ENCODE data around the gene NUTF2.
"Not testable (repeated sequence)": the region's sequence is repeated elsewhere in the genome, so short reads cannot be mapped to it uniquely, and the experiment has no call there.

Gene NUTF2

DNA sequence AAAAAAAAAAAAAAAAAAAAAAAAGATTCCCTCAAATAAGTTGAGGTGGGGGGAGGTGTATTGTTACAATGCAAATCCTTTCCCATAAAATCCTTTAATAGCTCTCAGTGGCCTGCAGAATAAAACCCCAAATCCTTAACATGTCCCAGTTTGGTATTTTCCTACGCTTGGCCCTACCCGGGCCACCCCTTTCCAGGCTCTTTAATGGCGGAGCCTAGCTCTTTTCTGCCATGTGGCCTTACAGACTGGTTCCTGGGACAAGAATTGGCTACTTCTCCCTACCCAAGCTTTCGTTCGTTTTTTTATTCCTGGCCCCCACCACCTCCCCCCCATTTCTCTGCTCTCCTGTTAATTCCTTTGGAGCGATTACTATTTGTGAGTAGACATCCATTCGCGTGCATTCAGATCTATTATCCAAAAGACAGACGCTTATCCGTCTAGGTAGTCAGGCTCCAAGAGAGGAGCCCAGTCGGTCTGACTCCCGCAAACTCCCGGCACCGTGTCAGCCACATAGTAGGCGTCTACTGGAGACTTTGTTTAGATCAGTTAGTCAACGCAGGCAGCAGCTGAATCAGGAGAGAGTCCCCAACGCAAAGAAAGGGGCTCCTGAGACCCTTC is 5.4 kb upstream of the NUTF2 start:
- no peak for DNase-seq

DNA sequence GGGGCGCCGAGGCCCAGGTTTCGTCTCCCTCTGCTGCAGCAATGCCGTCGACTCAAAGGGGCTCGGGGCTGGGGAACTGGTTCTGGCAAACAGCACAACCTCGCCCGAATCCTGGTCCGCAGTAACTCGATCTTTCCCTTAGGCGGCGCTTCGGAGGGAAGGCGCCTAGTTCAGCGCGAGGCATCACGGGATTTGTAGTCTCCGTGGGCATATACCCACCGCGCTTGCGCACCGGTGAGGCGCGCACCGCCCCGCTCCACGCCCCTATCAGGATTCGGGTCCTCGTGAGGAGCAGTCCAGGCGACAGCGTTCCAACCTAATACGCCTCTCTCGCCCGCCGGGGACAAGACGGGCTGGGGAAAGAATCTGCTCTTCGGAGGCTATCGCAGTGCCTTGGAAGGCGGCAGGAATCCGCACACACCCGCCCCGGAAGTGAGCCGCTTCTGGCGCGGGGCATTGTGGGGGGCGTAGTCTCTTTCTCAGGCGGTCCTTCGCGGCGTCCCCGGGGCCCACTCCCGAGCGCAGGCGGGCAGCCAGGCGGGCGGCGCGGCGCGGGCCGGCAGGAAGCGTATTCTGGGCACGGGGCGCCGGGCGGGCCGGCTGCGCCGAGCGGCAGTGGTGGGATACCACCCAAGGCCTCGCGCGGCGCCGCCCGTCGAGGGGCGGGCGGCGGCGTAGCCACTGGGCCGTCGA is 4.8 kb upstream of the NUTF2 start, which contains the start of gene THAP11:
Gene THAP11 (plus strand): TSS at position 505 of the 693 bp plus-strand sequence. CDS start 235 bp downstream, outside the sequence.
- DNase-seq = peak; percentile 94

DNA sequence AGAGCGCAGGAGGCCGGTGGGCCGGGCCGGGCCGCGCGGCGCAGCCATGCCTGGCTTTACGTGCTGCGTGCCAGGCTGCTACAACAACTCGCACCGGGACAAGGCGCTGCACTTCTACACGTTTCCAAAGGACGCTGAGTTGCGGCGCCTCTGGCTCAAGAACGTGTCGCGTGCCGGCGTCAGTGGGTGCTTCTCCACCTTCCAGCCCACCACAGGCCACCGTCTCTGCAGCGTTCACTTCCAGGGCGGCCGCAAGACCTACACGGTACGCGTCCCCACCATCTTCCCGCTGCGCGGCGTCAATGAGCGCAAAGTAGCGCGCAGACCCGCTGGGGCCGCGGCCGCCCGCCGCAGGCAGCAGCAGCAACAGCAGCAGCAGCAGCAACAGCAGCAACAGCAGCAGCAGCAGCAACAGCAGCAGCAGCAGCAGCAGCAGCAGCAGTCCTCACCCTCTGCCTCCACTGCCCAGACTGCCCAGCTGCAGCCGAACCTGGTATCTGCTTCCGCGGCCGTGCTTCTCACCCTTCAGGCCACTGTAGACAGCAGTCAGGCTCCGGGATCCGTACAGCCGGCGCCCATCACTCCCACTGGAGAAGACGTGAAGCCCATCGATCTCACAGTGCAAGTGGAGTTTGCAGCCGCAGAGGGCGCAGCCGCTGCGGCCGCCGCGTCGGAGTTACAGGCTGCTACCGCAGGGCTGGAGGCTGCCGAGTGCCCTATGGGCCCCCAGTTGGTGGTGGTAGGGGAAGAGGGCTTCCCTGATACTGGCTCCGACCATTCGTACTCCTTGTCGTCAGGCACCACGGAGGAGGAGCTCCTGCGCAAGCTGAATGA is 4.0 kb upstream of the NUTF2 start:
- DNase-seq = peak; percentile 58

DNA sequence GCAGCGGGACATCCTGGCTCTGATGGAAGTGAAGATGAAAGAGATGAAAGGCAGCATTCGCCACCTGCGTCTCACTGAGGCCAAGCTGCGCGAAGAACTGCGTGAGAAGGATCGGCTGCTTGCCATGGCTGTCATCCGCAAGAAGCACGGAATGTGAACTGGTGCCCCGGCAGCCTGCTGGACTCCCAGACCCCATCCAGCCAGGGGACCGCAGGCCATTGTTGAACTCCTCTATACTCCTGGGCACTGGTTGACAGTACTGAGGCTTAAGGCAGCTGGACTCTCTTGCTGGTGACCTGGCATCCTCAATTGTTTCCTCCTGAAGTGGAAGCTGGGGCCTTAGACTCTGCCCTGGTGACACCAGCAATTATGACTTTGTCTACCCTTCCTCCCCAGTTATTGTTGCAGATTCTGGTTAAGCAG is 3.4 kb upstream of the NUTF2 start:
- no peak for DNase-seq

DNA sequence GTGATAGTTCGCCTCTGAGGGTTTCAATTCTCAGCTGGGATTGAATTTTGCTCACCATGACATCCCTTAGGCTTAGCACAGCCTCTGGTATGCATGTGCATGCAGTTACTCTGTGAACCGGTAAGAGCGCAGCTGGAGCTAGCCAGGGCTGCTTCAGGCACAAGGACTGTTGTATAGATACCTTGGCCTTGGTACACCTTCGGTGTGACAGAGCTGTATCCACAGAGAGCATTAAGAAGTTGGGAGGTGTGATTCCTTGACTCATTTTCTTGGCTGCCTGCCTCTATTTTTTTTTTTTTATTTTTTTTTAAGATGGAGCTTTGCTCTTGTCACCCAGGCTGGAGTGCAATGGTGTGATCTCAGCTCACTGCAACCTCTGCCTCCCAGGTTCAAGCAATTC is 2.2 kb upstream of the NUTF2 start:
- DNase-seq = peak; percentile 35

DNA sequence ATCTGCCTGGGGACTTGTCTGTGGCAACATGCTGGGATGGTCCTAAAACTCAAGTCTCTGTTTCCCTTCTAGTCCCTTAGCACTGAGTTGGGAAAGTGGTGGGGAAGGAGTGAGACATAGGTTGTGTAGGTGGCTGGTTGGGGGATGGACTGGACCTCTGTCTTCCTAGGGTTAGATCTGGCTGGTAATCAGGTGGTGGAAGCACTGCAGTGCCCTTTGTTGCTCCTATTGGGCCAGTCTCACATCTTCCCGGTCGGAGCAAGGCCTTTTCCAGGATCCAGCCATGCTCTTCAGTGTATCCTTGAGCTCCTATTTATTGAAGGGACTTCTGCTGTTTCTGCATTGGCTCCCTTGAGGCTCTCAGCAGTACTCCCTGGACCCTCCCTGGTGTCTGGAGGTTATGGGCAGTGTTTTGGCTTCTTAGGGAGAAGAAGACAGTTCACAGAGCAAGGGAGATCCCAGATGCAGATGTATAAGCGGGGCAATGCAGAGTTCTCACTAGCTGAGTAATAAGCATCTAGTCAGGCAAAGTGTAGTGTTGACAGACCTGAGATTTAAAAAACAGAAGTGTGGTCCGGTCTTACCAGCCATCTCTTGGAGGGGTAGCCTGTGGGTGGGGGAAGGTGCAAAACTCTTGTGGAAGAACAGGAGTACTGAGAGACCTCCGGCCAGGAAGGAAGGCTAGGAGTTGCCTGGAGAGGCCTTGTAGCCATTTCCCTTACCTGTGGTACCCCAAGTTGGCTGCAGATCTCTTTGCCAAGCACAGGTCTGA is 1.3 kb upstream of the NUTF2 start:
- DNase-seq = no peak

DNA sequence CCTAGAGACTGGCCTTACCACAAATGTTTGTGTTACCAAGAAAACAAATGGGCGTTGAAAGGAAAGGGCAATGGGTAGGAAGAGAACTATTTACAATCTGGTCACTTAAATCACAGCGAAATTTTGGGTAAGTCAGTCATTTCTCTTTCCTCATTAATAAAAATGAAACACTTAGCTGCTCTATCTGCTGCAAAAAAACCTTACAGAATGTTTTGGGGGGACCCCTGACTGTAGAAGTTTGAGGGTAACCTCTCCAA is 742 bp upstream of the NUTF2 start:
- no peak for DNase-seq

DNA sequence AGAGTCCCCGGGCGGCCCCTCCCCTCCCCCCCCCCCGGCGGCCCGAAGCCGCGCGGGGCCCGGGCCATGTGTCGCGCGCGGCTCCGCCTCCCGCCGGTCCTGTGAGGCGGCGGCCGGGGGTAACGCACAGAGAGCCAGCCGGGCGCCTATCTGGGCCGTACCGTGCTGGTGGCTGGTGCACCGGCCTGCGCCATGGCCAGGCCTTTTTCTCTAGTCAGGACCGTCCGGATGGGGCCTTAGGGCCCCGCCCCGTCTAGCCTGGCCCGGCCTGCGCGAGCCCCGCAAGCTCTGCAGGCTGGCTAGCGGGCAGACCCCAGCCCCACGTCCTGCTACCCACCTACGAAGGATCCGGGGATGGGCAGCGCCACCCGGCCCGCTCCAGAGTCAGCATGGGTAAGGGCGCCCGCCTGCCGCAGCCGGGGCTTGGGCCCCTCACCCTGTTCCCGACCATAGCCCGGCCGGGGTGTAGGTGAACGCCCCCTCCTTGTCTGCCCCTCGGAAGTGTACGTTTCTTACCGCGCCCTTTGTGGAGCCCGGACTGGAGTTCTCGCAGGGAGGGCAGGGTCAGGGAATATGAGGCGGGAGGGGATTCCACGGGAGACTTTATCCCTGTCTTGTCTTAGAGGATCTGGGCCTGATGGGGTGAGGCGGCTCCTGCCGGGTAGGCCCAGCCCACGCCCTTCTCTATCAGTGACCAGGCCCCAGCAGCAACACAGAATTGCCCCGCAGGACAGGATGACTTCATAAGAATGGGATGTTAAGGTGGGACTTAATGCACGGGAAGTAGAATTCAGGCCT is 530 bp downstream of the NUTF2 start, which contains the start of gene CENPT:
Gene CENPT (minus strand): TSS at position 630 of the 798 bp plus-strand sequence. CDS start 13,834 bp downstream, outside the sequence.
- peak; percentile 69 for DNase-seq

DNA sequence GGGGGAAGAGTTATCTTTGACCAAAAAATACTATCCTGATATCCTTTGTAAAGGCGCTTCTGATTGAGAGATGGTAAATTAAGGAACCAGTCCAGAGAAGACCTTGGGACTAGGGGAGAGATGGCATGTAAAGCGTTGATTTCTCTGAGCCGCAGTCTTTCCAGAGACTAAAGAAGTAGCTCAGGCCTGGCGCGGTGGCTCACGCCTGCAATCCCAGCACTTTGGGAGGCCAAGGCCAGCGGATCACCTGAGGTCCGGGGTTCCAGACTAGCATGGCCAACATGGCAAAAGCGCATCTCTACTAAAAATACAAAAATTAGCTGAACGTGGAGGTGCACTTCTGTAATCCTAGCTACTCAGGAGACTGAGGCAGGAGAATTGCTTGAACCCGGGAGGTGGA is 1.4 kb downstream of the NUTF2 start:
- DNase-seq = no peak

DNA sequence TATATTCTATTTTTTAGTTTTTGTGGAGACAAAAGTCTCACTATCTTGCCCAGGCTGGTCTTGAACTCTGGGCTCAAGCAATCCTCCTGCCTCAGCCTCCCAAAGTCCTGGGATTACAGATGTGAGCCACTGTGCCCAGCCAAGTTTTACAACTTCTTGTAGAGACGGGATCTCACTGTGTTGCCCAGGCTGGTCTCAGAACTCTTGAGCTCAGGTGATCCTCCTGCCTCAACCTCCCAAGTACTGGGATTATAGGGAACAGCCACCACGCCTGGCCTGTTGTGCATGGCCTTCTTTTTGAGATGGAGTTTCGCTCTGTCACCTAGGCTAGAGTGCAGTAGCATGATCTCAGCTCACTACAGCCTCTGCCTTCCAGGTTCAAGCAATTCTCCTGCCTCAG is 6.9 kb downstream of the NUTF2 start:
- DNase-seq = no peak

DNA sequence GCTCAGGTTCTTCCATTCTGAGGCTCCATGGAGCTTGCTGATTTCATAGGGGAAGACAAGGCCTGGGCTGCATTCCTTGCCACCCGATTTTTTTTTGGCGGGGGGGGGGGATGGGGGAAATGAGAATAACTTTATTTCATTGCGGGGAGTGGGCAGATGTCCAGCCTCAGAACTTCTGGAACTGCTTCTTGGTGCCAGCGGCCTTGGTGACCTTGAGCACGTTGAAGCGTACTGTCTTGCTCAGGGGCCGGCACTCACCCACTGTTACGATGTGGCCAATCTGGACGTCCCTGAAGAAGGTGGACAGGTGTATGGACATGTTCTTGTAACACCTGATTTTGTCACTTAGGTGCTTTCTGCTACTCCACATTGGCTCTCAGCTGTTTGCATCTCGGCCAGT is 9.1 kb downstream of the NUTF2 start:
- no peak for DNase-seq

DNA sequence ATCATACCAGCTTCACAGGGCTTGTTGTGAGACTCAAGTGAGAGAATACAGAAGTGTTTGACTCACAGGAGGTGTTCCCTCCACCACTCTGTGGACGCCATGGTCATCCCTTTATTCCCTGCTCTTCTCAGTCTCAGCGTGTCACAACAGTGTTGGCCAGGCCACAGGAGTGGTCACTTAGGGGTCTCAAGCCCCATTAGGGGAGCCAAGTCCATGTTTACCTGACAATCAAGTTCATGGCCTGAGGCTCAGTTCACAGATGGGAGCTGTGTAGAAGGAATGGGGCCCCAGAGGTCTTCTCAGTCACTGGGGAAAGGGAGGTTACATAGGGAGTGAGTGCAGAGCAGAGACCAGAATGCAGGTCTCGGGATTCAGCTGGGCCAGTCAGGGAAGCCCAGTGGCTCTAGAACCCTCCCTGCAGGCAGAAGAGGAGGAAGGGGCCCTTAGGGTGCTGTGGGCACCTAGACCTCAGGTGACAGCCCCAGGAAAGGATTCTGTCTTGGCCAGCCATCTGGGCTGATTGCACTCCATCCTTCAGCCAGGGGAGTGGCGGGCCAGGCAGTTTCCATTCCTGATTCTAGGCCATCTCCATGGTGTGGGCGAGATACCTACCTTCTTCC is 10.3 kb downstream of the NUTF2 start:
- no peak for DNase-seq

DNA sequence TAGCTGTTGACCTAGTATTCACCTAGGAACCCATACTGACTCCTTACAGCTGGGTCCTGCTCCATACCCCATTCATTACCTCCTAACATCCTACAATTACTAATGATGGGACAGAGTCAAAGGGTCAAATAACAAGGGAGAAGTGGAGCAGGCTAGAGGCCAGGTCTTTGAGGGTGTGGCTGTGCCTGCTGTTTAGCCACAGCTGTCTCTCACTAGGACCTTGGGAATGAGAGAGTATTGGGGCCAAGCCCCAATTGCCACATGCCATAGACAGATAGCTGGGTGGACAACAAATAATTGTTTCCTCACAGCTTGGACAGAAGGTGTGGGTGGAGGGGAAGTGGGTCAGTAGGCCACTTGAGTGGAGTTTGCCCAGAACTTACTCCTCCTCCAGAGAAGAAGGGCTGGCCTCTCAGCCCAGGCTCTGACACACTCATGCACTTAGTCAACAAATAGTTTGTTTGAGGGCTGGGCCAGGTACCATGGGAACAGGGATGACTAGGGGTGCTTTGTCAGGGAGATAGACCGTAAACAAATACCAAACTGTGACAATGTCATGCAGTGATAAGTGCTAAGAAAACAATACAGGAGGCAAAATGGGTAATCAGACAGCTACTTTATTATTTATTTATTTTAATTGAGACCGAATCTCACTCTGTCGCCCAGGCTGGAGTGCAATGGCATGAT is 11.0 kb downstream of the NUTF2 start:
- peak; percentile 85 for DNase-seq

DNA sequence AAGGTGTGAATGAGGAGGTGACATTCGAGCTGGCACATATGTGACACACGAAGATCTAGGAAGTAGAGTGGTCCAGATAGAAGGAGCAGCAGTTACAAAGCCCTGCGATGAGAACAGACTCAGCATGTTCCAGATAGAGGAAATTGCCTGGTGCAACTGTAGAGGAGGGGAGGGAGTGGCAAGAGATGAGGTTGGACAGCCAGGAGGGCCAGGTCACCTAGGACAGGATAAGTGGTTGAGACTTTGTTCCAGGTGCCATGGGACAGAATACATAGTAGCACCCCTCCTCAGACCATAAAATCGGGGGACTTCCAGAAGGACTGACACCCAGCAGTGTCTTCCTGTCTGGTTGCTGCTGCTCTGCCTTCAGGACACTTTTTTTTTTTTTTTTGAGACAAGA is 11.8 kb downstream of the NUTF2 start:
- DNase-seq = no peak

DNA sequence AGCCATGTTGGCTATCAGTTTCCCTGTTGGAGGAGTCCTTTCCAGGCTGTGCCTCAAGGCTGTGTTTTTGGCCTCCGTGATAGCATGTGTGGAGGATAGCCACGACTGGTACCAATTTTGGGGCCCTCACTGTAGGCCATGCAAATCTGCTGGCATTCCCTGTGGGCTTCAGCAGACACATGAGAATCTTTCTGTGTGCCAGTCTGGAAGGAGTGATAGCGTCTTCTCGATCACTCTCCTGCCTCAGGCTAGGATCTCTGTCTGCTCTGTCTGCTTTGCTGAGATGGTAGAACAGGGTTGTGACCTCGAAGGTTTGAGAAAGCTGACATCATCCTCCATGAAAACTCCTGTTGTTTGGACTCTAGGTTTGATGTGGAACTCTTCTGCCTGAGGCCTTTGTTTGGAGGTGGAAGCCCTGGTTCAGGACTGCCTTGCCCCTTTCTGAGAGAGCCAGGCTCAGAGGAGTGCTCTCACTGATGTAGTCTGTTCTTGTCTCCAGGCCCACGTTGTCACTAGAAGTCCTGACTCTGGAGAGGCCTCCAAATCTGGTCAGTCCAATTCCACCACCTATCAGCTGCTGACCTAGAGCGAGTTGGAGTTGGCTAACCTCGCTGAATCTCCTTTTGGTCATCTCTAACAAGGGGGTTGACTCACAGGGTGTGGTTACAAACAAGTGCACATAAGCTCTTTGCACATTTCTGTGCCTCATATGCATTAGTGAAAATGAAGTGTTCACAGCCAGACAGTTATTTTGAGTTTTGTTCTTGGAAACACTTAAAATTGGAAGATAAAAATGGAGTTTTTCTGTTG is 14.1 kb downstream of the NUTF2 start:
- peak; percentile 7 for DNase-seq

DNA sequence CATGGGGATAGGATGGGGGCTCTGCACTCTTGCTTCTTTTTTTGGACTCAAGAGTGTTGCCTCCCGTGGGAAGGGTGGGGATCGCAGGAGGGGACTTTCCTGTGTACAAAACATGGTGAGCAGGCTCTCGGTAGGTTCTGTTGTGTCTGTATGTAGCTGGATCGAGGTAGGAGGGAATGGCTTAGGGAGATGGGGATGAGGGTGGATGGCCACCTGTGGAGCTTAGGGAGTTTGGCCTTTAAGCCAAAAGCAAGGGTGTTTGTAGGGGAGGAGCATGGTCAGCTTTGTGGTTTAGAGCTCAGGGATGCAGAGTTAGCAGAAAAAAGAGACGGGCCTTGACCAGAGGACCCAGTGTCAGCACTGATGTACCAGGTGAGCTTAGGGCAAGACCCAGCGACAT is 15.1 kb downstream of the NUTF2 start:
- DNase-seq = no peak

DNA sequence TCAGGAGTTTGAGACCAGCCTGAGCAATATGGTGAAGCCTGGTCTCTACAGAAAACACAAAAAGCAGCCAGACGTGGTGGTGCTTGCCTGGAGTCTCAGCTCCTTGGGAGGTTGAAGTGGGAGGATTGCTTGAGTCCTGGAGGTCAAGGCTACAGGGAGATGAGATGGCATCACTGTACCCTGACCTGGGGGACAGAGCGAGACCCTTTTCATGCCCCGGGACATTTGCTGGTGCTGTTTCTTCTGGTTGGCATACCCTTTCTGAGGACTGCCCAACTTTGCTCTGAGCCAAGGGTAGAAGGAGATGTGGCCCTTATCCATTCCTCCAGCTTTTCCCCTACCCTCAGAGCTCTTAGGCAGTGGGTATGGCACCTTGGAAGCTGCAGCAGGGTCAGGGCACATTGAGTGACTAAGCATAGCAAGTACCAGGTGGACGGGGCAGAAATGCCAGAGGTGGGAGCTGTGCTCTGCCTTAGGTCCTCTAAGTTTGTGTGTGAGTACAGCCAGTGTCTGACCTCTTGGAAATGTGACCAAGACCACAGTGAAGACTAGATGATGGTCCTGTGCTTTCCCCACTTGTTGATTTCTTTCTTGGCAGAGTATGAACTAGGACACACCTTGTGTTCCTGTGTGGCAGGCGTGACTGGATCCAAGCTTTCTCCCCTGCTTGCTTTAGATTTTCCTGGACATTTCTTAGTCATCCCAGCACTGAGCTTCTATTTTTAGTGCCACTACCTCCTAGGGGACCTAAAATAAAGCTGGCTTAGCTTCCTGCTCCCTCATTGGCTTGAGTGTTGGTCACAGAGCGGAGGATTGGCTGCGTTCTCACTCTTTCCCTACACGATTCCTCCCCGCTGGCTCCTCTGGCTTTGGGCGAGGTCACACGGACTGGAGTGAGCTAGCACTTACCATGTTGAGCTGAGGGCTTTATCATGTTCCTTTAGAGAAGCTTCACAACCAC is 16.2 kb downstream of the NUTF2 start:
- peak; percentile 71 for DNase-seq

DNA sequence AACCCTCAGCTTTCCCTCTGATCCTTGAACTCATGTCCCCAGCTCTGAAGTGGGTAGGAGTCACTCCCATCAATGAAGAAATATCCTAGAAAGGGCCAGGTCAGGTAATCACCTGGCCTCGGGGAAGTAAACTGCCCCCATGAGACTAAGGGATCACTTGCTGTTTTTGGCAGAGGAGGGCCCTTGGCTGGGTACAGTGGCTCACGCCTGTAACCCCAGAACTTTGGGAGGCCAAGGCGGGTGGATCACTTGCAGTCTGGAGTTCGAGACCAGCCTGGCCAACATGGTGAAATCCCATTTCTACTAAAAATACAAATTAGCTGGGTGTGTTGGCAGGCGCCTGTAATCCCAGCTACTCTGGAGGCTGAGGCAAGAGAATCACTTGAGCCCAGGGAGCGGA is 17.3 kb downstream of the NUTF2 start:
- not testable (repeated sequence) for DNase-seq

DNA sequence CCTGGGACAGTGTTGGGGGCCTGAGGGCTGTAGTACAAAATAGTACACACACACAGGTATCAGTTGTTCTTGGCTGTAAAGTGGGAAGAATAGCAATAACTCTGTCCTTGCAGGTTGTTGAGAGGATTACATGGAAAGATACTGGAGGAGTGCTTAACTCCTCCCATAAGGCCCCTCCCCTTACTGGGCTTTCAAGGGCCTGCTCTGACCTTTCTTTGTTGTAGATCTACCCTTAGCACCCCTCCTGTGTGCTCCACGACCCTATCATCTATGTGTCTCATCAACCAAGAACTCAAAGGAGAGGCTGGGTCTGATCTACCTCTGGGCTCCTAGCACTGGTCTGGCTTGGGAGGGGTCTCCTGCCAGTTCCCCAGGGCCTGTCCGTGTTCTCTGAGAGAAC is 17.9 kb downstream of the NUTF2 start:
- no peak for DNase-seq

Measured in fibroblast of skin of right biceps (primary cell).